ENCODE measurements around the gene ZNF609.

ZNF609 gene

GRCh38 chr15:64548235-64548634 lies 87.9 kb downstream of the ZNF609 start:
- no peak for DNase-seq

- DNase-seq: no peak
Measured at GRCh38 chr15:64549860-64550259, 89.5 kb downstream of the ZNF609 start.

GRCh38 chr15:64552281-64552948 lies 92.0 kb downstream of the ZNF609 start:
- DNase-seq: no peak

- no peak for DNase-seq
Measured at GRCh38 chr15:64558460-64559179, 98.2 kb downstream of the ZNF609 start.

GRCh38 chr15:64559243-64559642 lies 98.9 kb downstream of the ZNF609 start:
- no peak for DNase-seq

GRCh38 chr15:64560501-64560900 lies 100.1 kb downstream of the ZNF609 start:
- no peak for DNase-seq

- DNase-seq: no peak
Measured at GRCh38 chr15:64560998-64561397, 100.6 kb downstream of the ZNF609 start.

GRCh38 chr15:64562003-64562640 lies 101.7 kb downstream of the ZNF609 start:
- no peak for DNase-seq

GRCh38 chr15:64566102-64566501 lies 105.7 kb downstream of the ZNF609 start:
- DNase-seq: no peak

GRCh38 chr15:64566629-64567427 lies 106.5 kb downstream of the ZNF609 start:
- no peak for DNase-seq

GRCh38 chr15:64568765-64569164 lies 108.4 kb downstream of the ZNF609 start:
- no peak for DNase-seq

GRCh38 chr15:64571857-64572291 lies 111.5 kb downstream of the ZNF609 start:
- DNase-seq: no peak

GRCh38 chr15:64572856-64573255 lies 112.5 kb downstream of the ZNF609 start:
- no peak for DNase-seq

GRCh38 chr15:64574301-64575017 lies 114.1 kb downstream of the ZNF609 start:
- no peak for DNase-seq

- DNase-seq: no peak
Measured at GRCh38 chr15:64580696-64581407, 120.5 kb downstream of the ZNF609 start.

- no peak for DNase-seq
Measured at GRCh38 chr15:64581408-64581761, 121.0 kb downstream of the ZNF609 start.

- no peak for DNase-seq
Measured at GRCh38 chr15:64582202-64582601, 121.8 kb downstream of the ZNF609 start.

- no peak for DNase-seq
Measured at GRCh38 chr15:64583519-64583918, 123.1 kb downstream of the ZNF609 start.

- no peak for DNase-seq
Measured at GRCh38 chr15:64583983-64584382, 123.6 kb downstream of the ZNF609 start.

- no peak for DNase-seq
Measured at GRCh38 chr15:64586259-64586870, 126.0 kb downstream of the ZNF609 start.

GRCh38 chr15:64586984-64587383 lies 126.6 kb downstream of the ZNF609 start:
- no peak for DNase-seq
